Activated T-cell treated with anti-CD3 and anti-CD28 coated beads for 24 hours (primary cell): ENCODE measurements around the gene XRCC5.

Experiments
- DNase-seq: peaks from one replicate; pipeline ENCODE4 v3.0.0-alpha.2; 2020; ENCODE audit warnings: low read depth

Gene XRCC5

DNA sequence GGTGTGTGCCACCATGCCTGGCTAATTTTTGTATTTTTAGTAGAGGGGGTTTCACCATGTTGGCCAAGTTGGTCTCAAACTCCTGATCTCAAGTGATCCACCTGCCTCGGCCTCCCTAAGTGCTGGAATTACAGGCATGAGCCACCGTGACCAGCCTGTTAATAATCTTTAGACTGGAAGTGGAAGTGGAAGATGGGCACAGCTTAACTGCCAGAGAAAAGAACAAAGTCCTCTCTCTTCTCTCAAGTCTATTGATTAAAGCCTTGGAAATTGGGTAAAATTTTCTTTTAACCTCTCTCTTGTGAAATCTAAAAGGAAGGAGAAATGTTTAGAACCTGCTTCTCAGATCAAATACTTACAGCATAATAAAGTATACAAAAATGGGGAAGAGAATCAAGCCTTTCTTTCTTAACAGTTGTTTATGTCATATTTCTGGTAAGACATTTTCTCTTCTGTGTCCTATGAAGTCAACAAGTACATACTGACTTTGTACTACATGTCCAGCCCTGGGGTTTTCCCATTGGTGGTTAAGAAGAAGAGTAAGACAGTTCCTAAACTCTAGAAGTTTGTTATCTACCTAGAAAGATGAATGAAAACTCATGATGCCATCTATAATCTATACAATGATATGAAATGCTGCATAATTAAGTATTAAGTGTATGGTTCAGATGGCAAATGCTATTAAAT lies 22.8 kb upstream of the XRCC5 start:
- no peak for DNase-seq

DNA sequence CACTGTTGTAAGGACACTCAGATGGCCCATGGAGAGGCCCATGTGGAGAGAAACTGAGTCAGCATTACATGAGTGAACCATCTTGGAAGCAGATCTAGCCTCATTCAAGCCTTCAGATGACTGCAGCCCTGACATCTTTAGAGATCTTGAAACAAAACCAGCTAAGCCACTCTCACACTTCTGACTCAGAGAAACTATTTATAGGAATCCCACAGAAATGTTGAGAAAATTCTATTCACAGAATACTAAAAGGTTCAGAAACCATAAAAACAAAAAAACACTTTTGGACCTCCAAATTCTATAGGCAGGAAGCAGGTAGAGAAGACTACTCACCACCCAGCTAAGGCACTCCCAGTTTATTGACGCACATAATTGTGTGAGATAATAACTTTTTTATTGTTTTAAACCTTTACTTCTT lies 18.8 kb upstream of the XRCC5 start:
- DNase-seq = no peak

DNA sequence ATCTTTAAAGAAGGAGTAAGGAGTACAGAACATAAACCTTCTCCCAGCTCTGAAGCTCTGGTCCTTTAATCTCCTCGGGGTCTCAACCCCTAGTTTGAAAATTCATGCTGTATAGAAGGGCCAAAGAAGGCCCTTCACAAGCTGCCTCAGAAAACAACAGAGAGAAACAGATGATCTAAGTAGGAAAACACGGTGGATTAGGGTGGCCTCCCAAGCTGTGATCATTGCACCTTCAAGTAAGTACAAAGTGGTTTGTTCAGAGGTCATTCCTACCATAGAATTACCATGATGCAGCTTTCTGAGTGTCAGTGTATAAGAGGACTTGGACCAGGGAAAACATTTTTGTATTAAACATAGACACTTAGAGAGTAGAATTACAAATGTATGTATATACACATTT lies 16.5 kb upstream of the XRCC5 start:
- no peak for DNase-seq

DNA sequence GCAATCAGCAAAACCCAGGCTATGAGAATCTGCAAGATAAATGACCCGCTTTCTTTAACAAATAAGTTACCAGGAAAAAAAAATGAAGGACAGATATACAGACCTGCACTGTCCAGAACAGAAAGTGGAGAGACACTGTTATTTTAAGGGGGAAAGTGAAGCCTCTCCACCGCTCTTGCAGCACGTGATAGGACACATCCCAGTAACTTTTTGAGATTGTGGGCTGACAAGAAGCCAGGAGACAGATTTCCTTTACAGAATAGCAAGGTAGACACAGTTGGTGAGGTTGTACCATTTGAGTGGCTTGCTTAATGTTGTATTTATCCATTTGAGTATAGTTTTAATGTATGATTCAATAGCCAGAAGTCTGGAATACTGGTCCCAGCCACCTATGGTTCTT lies 14.4 kb upstream of the XRCC5 start:
- DNase-seq = no peak

DNA sequence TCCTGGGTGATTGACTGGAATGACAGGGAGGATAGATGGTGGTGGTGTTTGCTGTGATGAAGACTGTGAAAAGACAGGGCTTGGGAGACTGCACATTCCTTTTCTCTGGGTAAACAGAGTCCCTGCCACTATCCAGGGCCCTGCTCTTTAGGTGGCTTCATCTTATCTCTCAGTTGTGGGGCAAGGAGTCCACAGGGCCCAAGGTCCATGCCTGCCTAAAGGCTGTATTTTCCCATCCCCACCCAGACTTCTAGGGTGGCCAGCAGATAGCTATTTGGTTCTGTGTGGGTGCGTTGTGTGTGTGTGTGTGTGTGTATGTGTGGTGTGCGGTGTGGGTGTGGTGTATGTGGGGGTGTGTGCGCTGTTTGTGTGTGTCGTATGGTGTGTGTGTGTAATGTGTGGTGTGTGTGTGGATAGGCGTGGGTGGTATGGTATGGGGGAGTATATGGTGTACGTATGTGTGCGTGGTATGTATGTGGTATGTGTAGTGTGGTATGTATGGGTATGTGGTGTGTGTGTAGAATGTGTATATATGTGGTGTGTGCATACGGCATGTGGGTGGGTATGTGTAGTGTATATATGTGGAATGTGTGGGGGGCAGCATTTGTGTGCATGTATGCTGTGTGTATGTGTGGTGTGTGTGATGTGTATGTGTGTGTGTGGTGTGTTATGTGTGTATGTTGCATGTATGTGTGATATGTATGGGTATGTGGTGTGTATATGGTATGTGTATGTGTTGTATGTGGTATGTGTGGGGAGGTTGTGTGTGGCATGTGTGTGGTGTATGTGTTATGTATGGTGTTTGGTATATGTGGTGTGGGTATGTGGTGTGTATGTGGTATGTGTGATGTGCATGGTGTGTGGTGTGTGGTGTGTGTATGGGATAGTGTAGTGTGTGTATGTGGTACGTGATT lies 10.5 kb upstream of the XRCC5 start:
- DNase-seq = no peak

DNA sequence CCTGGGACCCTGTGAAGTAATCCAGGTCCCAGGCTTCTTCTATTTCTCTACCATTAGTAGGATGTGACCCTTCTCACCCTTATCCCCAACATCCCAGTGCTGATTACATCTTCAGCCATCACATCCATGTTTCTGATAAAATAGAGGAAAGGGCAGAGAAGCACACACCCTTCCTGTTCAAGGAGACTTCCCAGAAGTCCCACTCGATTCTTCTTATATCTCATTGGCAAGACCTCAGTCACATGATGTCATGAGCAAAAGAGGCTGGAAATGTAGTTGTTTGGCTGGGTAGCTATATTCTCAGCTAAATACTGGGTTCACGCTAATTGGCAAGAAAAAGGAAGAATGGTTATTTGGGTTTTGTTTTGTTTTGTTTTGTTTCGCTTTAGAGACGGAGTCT lies 8.0 kb upstream of the XRCC5 start:
- DNase-seq = no peak

DNA sequence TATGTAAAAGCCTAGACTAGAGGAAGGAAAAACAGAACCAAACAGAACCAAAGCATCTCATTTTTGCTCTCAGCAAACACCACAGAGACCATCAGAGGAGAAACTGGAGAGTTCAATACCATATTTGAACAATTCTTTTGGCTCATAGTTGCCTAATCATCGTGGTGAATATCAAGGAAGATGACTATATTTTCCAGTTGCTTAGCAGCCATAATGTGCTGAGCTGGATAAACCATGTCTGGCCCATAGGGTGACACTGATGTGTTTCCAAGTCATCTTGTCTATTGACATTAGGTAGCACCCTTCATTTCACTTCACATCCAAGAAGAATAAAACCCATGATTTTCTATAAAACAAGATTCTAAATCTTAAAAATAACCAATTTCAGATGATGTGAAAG lies 5.9 kb upstream of the XRCC5 start:
- DNase-seq = no peak

DNA sequence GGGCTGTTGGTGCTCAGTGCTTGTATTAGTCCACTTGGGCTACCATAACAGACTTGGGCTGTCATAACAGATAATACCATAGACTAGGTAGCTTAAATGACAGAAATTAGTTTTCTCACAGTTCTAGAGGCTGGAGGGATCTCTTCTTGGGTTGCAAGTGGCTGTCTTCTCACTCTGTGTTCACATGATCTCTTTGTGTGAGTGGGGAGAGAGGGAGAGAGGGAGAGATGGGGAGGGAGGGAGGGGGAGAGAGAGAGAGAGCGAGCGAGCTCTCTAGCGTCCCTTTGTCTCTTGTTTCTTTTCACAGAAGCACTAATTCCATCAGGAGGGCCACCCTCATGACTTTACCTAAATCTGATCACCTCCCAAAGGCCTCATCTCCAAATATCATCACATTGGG lies 4.5 kb upstream of the XRCC5 start:
- no peak for DNase-seq

DNA sequence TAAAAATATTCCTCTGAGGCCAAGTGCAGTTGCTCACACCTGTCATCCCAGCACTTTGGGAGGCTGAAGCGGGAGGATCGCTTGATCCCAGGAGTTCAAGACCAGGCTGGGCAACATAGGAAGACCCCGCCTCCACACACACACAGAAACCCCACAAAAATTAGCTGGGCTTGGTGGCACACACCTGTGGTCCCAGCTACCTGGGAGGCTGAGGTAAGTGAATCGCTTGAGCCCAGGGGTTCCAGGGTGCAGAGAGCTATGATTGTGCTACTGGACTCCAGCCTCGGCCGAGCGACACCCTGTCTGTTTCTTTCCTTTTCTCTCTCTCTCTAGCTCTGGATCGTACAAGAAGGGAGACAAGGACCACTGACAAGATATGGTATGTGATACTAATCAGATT lies 1.8 kb upstream of the XRCC5 start:
- DNase-seq = no peak

DNA sequence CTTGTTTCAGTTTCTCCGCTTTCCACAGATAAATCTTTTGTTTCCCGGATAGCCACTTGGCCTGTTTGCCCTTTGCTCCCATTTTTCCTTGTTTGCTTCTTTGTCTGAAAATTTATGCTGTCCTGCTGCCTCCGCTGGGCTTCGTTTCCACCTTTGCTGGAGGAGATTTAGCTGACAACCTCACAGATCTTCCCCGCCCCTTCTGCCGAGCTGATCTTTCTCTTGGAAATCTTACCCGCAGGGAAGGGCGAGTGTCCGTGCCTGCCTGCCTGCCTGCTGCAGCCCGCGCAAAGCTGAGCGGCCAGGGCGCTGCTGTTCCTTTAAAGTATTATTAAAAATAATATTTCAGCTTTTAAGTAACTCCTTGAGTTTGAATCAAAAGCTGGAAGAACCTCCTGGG lies 1.4 kb upstream of the XRCC5 start:
- DNase-seq = no peak

DNA sequence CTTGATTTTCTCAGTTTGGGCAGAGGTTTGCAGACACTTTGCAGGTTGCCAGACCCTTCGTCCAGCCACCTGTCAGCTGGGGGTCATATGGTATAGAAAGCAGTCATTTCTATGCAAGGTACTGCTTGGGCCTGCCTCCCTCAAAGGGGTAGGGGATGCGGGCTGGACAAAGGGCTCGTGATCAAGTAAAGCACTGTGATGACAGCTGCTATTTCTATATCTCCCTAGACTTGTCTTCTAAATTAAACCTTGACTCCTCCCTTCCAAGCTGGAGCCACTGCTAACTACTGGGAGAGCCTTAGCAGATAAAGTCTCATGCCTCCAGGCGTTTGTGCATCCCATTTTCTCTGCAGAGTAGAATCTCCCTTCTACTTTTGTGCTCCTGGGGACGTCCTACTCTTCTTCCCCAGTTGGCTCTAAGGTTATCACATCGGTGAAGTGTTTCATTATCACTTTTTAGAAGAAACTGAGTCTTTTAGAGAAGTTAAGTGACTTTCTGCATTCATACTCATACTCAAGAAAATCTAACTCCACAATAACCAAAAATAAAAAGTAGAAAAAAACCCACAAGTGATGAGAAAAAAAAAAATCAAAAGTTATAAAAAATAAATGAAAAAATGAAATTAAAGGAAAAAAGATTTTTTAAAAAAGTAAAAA lies 710 bp upstream of the XRCC5 start:
- no peak for DNase-seq

DNA sequence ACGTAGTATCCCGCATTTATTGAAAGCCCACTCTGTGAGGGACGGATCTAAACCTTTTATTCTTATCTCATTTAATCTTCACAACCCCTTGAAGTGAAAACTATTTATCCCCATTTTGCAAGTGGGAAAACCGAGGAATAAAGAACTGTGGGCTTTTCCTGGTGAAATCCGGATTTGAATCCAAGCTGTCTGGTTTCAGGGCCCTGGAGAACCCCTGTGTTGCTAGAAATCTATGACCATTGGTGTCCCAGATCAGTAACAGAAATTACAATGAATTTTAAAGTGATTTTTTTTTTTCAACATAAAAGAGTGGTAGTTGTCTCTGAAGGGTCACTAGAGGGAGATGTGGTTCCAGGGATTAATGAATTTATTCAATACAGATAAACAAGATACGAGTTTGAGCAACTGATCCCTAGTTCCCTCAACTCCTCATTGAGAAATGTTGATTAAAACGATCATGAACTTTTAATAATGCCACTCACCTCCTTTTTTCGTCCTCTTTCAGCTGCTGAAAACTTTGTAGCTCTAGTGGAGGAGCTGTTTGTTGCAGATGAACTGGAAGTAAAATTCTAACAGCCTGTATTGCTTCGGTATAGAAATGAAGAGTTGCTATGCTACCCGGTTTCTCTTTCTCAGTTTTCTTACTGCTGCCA lies 940 bp downstream of the XRCC5 start:
- DNase-seq = no peak

DNA sequence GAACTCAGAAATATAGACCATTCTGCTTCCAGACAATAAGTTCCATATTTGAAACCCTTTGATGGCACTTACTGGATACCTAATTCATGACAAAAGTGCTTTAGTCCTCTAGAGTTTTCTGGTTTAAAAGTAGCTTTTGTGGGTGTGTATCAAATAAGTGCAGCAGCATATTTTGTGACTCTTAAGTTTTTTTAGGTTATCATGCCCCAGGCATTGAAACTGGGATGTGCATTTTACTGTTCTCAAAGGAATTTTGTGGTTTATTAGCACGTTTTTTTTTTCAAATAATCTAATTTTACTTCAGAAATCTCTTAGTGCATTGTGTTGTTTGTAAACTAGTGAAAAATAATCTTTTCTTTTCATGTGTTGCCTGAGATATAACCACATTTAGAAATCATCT lies 1.5 kb downstream of the XRCC5 start:
- DNase-seq = no peak

DNA sequence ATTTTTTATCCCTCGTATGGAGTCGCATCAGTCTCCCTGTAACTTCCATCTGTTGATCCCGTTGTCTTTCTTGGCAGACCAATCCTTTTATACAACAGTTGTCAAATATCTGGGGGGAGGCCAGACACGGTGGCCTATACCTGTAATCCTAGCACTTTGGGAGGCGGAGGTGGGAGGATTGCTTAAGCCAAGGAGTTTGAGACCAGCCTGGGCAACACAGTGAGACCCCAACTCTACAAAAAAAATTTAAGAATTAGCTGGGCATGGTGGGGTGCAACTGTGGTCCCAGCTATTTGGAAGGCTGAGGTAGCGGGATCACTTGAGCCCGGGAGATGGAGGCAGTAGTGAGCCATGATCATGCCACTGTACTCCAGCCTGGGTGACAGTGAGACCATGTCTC lies 2.0 kb downstream of the XRCC5 start:
- no peak for DNase-seq

DNA sequence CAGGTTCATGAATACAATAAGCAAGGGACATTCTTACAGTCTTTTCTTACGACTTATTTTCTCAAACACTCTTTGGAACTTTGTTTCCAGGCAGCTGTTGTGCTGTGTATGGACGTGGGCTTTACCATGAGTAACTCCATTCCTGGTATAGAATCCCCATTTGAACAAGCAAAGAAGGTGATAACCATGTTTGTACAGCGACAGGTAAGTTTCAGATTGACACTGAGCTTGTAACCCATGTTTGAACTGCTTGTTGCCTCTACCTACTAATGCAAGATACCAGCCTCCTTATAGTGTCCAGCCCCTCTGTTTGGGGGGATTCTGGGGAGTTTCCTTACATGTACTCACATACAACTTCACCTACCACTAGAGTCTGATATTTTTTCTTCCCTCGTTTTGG lies 3.8 kb downstream of the XRCC5 start:
- DNase-seq = no peak

DNA sequence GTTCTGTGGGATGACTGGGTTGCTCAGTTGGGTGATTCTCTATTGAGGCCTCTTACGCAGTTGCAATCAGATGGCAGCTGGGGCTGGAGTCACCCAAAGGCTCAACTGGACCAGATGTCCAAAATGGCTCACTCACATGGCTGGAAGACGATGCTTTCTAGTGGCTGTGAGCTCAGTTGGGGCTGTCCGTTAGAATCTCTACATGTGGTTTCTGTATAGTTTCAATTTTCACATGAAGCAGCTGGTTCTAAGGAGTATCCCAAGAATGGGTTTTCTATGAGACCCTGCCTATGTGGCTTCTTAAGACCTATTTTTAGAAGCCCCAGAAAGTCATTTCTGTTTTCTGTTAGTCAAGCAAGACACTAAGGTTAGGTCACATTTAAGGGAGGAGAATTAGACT lies 4.4 kb downstream of the XRCC5 start:
- DNase-seq = no peak

DNA sequence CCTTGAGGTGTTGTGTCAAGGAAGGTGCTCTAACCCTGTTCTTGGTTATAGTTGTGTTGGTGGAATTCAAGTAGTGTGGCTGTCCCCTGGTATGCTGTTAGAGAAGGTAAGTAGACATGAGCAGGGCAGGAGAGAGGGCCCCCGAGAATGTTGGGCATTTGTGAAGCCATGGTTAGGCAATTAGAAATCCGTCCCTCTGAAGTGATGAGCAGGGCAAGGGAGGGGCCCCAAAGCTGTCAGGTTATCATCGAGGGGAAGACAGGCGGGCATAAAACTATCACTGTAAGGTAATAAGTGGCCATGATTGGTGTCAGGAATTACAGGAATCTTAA lies 5.2 kb downstream of the XRCC5 start:
- no peak for DNase-seq

DNA sequence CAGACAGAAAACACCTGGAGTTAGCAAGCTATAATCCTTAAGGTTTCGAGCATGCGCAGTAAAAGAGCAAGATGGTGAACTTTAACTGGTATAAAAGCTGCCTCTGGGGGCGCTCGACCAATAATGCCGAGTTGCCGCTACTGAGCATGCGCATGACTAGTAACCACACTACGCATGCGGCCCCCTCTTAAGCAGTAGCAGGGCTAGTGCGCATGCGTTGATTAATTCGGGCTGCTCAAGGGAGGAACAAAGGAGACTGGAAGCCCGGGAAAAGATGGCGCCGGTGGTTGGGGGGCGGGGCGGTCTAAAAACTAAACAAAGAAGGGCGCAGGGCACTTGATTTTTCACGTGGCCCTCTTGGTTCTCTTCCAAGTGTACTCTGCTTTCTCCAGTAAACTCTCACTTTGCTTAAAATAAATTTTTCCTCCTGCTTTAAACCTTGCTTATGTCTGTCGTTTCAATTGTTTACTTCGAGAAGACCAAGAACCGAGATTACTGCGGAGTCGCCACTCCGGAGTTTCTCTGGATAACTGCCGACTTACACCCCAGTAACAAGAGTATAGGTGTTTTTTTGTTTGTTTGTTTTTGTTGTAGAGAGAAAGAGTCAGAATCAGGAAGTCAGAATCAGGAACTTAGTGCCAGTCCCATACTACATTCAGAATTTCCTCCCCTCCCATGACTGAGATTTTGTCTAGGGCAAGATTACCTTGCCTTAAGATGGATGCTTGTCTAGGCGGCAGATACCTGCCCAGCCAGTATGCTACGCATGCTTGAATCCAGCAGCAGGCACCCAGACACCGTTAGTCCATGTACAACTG lies 5.8 kb downstream of the XRCC5 start:
- peak; percentile 95 for DNase-seq

DNA sequence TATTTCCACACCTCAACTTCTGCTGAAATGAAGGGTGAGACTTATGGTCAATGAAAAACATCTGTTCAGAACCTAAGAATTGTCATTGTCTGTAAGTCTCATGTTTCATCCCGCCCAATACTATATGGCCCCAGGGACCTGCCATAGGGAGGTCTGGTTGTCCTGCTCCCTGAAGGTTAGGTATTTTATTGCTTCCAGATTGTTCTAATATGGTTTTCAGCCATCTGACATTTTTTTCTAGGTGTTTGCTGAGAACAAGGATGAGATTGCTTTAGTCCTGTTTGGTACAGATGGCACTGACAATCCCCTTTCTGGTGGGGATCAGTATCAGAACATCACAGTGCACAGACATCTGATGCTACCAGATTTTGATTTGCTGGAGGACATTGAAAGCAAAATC lies 7.3 kb downstream of the XRCC5 start:
- no peak for DNase-seq

DNA sequence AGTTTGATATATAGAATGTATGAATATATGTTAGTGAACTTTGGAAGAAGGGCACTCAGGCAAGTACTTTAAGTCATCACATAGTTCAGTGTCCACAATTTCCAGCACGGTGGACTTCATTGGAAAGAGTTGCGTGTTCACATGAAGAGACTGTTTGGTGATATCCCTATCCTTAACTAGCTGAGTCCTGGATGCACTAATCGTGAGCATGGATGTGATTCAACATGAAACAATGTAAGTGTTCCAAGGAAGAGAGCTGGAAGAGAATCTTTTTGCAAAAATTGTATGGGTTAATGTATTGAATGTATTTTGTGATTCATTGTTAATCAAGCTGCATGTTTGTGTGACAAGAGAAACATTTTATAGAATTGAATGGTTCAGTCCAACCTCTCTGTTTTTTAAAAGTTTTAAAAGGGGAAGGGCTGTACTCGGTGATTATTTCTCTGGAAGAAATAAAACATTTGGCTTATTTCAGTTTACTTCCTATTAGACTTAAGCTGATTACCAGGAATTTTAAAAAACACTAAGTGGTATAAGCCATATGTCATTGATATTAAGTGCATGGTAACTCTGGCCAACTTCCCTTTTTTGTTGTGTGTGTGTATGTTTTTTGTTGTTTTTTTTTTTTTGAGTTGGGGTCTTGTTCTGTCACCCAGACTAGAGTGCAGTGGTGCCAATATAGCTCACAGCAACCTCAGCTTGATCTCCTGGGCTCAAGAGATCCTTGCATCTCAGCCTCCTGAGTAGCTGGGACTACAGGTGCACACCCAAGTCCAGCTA lies 8.6 kb downstream of the XRCC5 start:
- DNase-seq = no peak

DNA sequence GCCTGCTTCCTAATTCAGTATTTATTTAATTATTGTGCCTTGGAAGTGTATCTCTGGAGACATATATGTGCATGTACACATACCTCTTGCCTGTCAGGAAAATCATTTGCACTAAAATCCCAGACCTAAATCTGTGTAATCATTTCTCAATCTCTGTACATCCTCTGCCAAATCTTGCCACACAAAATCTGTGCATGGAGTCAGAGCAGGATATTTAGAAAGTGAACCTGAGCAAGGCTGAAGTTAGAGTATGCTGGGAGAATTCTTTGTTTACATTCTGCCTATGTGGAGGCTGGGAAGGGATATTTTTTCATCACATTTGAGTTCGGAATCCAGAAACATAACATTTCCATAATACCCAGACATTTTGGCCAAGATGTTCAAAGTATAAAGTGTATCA lies 9.3 kb downstream of the XRCC5 start:
- DNase-seq = no peak
